Pancreas (tissue), 10 donors: Measurements from ENCODE around the gene CORO7. TPM values are rescaled to one million over a fixed set of nuclear protein-coding genes. Genes with fewer than 3 reads are reported as not detected.

ENCODE experiments used
- ATAC-seq, 4 donors: fragments of 200-7000 bp; cut with Tn5 transposase; one replicate each; pipeline versions ENCODE4 v1.8.0 to v1.9.1; 2020; ENCODE audit warnings: mild to moderate bottlenecking in 4 of 4, moderate library complexity in 4 of 4
- DNase-seq, 6 donors: peaks; one replicate each; pipeline ENCODE4 v3.0.0-alpha.2; 2020
- FAIRE-seq: peaks from 2 replicates; lab custom pipeline; 2012; peaks lifted over from hg19 to GRCh38; lab: Jason Lieb, UNC
- H3K27ac ChIP-seq, 4 donors: fragments of 200-600 bp; sonication (generic); 1 replicate in 3 of 4; 2 replicates in 1 of 4; pipeline versions ENCODE4 v1.5.0 to v1.8.0; 2020
- H3K27me3 ChIP-seq, 4 donors: fragments of 200-600 bp; one replicate each; pipeline ENCODE4 v1.8.0; 2021
- H3K36me3 ChIP-seq, 3 donors: fragments of 200-600 bp; sonication (generic) in 1 of 3; one replicate each; pipeline versions ENCODE4 v1.5.0 to v1.8.0; 2020 to 2021
- H3K4me1 ChIP-seq, 3 donors: fragments of 200-600 bp; one replicate each; pipeline ENCODE4 v1.8.0; 2021
- H3K4me3 ChIP-seq, 4 donors: fragments of 200-600 bp; sonication (generic) in 2 of 4; one replicate each; pipeline versions ENCODE4 v1.5.0 to v1.8.0; 2020 to 2021
- H3K9me3 ChIP-seq, 4 donors: fragments of 200-600 bp; one replicate each; pipeline ENCODE4 v1.8.0; 2021
- WGBS, 2 donors: extraction: QIAGEN DNeasy Blood & Tissue Kit; methylation state at CpG; one replicate each; pipeline ENCODE4 v1.1.7; 2013; 5-methylcytosine and 5-hydroxymethylcytosine counted together
- intact Hi-C, 3 donors: fragments of 100-400 bp; cut with DNase I; formaldehyde crosslinking; loops; one replicate each; pipeline versions ENCODE4 v1.11.1 to v1.14.2; 2022
- polyA plus RNA-seq, 2 donors: library from polyadenylated mRNA; stranded (reverse); fragments of 200-250 nt; gene quantifications; one replicate each; pipeline ENCODE4 v1.2.3, GENCODE V29; 2013
- total RNA-seq, 6 donors: library from RNA; stranded (reverse); fragmentation: NEBNext Ultra II Directional in 4 of 6; extraction: Animal tissue kit (Norgen Biotek cat#: 25700) in 4 of 6; gene quantifications; one replicate each; pipeline versions ENCODE4 v1.2.1 to v1.2.4, GENCODE V29; 2021 to 2023
- TF ChIP-seq, protein P1 (sequence below), 4 donors: fragments of 200-600 bp; sonication (generic) in 3 of 4; IDR thresholded peaks; one replicate each; pipeline versions ENCODE4 v1.5.0 to v1.8.0; 2021; ENCODE audit warnings: antibody characterized with exemption in 4 of 4
- donor health status: healthy with polysubstance abuse.
- donor health status: DM: no; HTN: no; CAD: no; lungs with moderate emphysema.
- donor health status: DM: no; HTN: no; CAD: no.
- donor health status: control.
- donor health status: control.
- donor health status: Bipolar disorder and iron deficiency.
- donor health status: DM: yes; HTN: yes; CAD: no.
- donor health status: DM: no; HTN: no; CAD: no.
- donor health status: DM: no; HTN: no; CAD: no.
- donor health status: DM: yes; HTN: yes; CAD: no.

CORO7 gene
- total and polyA plus RNA-seq, 8 donors, result 8.4 to 29.6 (median 18.7) TPM

DNA sequence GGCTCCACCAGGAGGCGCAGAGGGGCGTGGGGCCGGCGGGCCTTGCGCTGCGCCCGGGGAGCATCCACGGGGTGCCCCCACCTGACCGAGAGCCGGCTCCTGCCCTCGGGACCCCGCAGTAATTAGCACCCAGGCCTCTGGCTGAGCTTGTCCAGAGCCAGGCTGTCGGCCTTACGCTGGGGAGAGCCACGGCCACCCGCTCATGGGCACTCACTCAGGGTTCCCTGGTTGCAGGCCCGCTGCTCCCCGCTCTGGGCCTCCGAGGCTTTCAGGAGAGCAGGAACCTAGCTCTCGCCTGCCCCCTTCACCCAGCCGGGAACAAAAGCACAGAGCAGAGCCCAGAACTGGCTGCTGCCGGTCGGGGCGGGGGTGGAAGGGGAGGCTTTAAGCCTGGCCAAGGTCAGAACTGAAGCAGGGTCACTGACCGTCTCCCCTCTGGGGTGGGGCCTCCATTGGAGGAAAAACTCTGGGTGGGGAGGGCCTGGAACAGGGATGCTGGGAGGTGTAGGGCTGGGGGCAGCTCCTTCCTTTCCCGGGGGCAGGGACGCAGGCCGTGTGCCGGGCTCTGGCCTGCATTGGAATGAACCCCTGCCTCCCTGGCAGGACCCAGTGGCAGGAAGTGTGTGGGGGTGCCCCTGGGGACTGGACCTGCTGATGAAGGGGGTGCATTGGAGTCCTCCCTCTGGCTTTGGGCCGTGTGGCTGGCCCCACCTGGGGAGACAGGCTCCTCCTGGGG lies 88.2 kb downstream of the CORO7 start:
- 5 to 8% methylated on average over 28 to 30 of the region's 30 CpGs for WGBS, 2 donors
- Histone ChIP-seq H3K4me1 (peaks cover 15 to 34% (median 16%) of the 10 kb centered on the region in 3 donors), H3K36me3 (no peaks in the 10 kb centered on the region), H3K4me3 (peak overlapping the region; percentile 8 to 55 (median 42)), H3K9me3 (no peaks in the 10 kb centered on the region), H3K27me3 (no peaks in the 10 kb centered on the region), H3K27ac (peak overlapping the region; percentile 70 to 86 (median 76))
- TF ChIP-seq, protein P1, sequence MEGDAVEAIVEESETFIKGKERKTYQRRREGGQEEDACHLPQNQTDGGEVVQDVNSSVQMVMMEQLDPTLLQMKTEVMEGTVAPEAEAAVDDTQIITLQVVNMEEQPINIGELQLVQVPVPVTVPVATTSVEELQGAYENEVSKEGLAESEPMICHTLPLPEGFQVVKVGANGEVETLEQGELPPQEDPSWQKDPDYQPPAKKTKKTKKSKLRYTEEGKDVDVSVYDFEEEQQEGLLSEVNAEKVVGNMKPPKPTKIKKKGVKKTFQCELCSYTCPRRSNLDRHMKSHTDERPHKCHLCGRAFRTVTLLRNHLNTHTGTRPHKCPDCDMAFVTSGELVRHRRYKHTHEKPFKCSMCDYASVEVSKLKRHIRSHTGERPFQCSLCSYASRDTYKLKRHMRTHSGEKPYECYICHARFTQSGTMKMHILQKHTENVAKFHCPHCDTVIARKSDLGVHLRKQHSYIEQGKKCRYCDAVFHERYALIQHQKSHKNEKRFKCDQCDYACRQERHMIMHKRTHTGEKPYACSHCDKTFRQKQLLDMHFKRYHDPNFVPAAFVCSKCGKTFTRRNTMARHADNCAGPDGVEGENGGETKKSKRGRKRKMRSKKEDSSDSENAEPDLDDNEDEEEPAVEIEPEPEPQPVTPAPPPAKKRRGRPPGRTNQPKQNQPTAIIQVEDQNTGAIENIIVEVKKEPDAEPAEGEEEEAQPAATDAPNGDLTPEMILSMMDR (IDR thresholded peaks at IDR 0.05), result peak in 3 of 4 donors; percentile 28 to 42 (median 36)
- DNase-seq (peak; percentile 81 to 94 (median 82)), FAIRE-seq (no peak), ATAC-seq (peak; percentile 66 to 84 (median 80))
- intact Hi-C loops, result loop anchor here in 1 of 3 donors (2.0 kb wide), 1 partner anchor 39 kb away; no protein-coding TSS in a partner anchor

DNA sequence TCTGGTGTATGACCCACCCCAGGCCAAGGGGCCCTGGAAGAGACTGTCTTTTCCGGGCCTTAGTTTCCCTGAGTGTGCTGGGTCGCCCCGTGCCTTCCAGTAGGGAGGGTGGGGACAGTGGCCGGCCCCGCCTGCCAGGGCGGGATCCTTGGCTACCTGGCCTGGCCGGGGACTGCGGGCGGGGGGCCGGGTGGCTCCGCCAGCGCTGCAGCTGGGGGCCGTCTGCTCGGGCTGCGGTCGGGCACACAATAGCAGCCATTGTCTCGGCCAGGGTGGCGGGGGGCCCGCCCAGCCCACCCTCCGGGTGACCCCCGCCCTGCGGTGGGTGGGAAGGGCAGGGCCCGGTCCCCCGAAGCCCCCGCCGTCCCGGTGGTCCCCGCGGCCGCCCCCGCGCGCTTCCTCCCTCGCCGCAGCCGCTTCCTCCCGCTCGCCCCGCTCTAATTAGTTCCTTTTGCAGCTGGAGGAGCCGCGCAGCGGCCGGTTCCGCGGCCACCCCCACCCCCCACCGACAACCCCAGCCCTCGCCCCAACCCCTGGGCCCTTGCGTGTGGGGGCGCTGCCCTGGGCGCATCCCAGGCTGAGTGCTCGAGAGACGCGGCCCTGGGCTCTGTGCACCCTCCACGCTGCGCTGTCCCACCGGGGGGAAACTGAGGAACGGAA lies 88.9 kb downstream of the CORO7 start:
- FAIRE-seq (no peak), ATAC-seq (peak; percentile 0 to 15 (median 6)), DNase-seq (peak in 4 of 6 donors; percentile 20 to 78 (median 60))
- Histone ChIP-seq H3K4me3 (peak overlapping the region; percentile 8 to 55 (median 42)), H3K27me3 (no peaks in the 10 kb centered on the region), H3K4me1 (peaks cover 15 to 34% (median 16%) of the 10 kb centered on the region in 3 donors), H3K36me3 (no peaks in the 10 kb centered on the region), H3K27ac (peak overlapping the region; percentile 70 to 86 (median 76)), H3K9me3 (no peaks in the 10 kb centered on the region)
- TF ChIP-seq, protein P1 (IDR thresholded peaks at IDR 0.05), result no peak
- WGBS, 2 donors, result 1 to 4% methylated on average over 34 to 57 of the region's 57 CpGs
- intact Hi-C loops, result loop anchor here in 1 of 3 donors (2.0 kb wide), 1 partner anchor 39 kb away; no protein-coding TSS in a partner anchor

DNA sequence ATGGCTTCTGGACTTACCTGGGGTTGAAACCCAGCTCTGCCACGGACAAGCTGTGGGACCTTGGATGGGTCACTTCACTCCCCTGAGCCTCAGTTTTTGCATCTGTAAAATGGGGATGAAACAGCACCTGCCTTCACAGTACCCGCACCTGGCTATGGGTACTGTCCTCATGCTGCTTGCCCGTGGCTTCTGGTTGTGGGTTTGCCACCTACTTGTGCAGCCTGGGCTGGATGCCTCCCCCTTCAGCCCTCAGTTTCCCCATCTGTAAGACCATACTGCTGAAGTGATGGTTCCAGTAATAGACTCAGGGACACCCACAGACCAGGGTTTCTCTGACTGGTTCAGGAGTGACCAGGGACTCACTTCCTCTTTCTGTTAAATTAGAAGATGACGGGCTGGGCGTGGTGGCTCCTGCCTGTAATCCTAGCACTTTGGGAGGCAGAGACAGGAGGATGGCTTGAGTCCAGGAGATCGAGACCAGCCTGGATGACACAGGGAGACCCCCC lies 91.1 kb downstream of the CORO7 start:
- ATAC-seq, result no peak
- peak overlapping the region in 3 of 4 donors; percentile 79 to 91 (median 90) for H3K27ac ChIP-seq
- FAIRE-seq, result no peak
- WGBS, 2 donors, result 86 to 88% methylated on average over 6 of the region's 6 CpGs
- H3K36me3 ChIP-seq, result no peaks in the 10 kb centered on the region
- TF ChIP-seq, protein P1 (IDR thresholded peaks at IDR 0.05), result no peak
- intact Hi-C loops, result no loop called here
- H3K27me3 ChIP-seq, result no peaks in the 10 kb centered on the region
- H3K9me3 ChIP-seq, result no peaks in the 10 kb centered on the region
- peaks cover 15 to 34% (median 16%) of the 10 kb centered on the region in 3 donors for H3K4me1 ChIP-seq
- DNase-seq, result no peak
- H3K4me3 ChIP-seq, result no peak overlapping the region

DNA sequence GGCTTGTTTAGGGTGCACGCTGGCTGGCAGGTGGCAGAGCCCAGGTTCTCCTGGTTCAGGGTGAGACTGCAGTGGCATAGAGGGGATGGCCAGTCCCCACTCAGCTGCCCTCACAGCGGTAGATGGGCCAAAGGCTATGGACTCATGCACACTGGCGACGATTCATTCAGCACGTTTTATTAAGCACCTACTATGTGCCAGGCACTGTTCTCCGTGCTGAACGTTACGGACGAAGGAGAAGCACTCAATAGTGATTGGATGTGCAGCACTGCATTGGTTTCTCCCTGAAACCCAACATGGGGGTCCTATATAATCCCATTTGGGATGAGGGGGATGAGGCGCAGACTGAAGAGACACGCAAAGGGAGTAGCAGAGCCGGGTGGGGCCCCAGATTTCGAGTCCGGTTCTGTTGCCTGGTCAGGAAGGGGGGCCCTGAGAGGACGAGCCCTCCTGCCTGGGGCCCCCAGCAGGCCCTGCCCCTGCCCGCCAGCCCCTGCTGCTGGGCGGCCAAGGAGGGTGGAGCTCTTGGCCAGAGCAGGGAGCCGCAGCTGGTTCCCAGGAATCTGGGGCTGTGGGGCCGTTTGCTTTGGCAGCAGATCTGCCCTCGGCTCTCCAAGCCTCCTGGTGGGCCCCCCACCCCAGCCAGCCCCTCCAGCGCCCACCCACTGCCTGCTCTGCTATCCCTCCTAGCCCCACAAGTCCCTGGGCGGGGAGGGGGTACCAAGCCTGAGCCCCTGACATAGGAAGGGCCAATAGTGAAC lies 91.7 kb downstream of the CORO7 start:
- H3K9me3 ChIP-seq, result no peaks in the 10 kb centered on the region
- H3K4me1 ChIP-seq, result peaks cover 15 to 34% (median 16%) of the 10 kb centered on the region in 3 donors
- H3K27me3 ChIP-seq, result no peaks in the 10 kb centered on the region
- TF ChIP-seq, protein P1 (IDR thresholded peaks at IDR 0.05), result no peak
- intact Hi-C loops, result no loop called here
- peak overlapping the region; percentile 76 to 91 (median 84) for H3K27ac ChIP-seq
- no peak for FAIRE-seq
- DNase-seq, result peak in 2 of 6 donors; percentile 52 to 66
- 75 to 78% methylated on average over 22 of the region's 22 CpGs for WGBS, 2 donors
- no peak overlapping the region for H3K4me3 ChIP-seq
- no peak for ATAC-seq
- no peaks in the 10 kb centered on the region for H3K36me3 ChIP-seq
